Activated effector memory CD4-positive, alpha-beta T cell treated with anti-CD3 and anti-CD28 coated beads, Interleukin-2, amount 50 U/mL, for 16 hours (primary cell): ENCODE results near the gene BAIAP2L1.
"Not testable (repeated sequence)": the region's sequence is repeated elsewhere in the genome, so short reads cannot be mapped to it uniquely, and the experiment has no call there.

Experiments used
- DNase-seq: peaks from one replicate; pipeline ENCODE4 v3.0.0-alpha.2; 2020

The BAIAP2L1 gene

GRCh38 chr7:98400542-98401340, at the start of gene BAIAP2L1:
BAIAP2L1 (minus strand) TSS chr7:98401090; CDS start chr7:98400852, 238 bp downstream.
- peak; percentile 93 for DNase-seq

- DNase-seq, result no peak
Measured at GRCh38 chr7:98448766-98449165, 47.9 kb upstream of the BAIAP2L1 start.

- DNase-seq, result not testable (repeated sequence)
Measured at GRCh38 chr7:98440992-98441391, 40.1 kb upstream of the BAIAP2L1 start.

- DNase-seq, result no peak
Measured at GRCh38 chr7:98439484-98439883, 38.6 kb upstream of the BAIAP2L1 start.

GRCh38 chr7:98434087-98434486, 33.2 kb upstream of the BAIAP2L1 start:
- no peak for DNase-seq

GRCh38 chr7:98429799-98430198, 28.9 kb upstream of the BAIAP2L1 start:
- DNase-seq, result no peak

- DNase-seq, result no peak
Measured at GRCh38 chr7:98423043-98423442, 22.2 kb upstream of the BAIAP2L1 start.

- peak; percentile 86 for DNase-seq
Measured at GRCh38 chr7:98420966-98421612, 20.2 kb upstream of the BAIAP2L1 start.

GRCh38 chr7:98419988-98420387, 19.1 kb upstream of the BAIAP2L1 start:
- not testable (repeated sequence) for DNase-seq

GRCh38 chr7:98419316-98419691, 18.4 kb upstream of the BAIAP2L1 start:
- DNase-seq, result not testable (repeated sequence)

GRCh38 chr7:98418636-98419315, 17.9 kb upstream of the BAIAP2L1 start:
- DNase-seq, result peak; percentile 70

- DNase-seq, result no peak
Measured at GRCh38 chr7:98418271-98418635, 17.4 kb upstream of the BAIAP2L1 start.

- not testable (repeated sequence) for DNase-seq
Measured at GRCh38 chr7:98417604-98418270, 16.8 kb upstream of the BAIAP2L1 start.

GRCh38 chr7:98414205-98414900, 13.5 kb upstream of the BAIAP2L1 start:
- DNase-seq, result no peak

GRCh38 chr7:98413655-98414054, 12.8 kb upstream of the BAIAP2L1 start:
- not testable (repeated sequence) for DNase-seq

- no peak for DNase-seq
Measured at GRCh38 chr7:98409843-98410242, 9.0 kb upstream of the BAIAP2L1 start.

GRCh38 chr7:98408146-98408545, 7.3 kb upstream of the BAIAP2L1 start:
- not testable (repeated sequence) for DNase-seq

GRCh38 chr7:98406827-98407226, 5.9 kb upstream of the BAIAP2L1 start:
- DNase-seq, result no peak

- no peak for DNase-seq
Measured at GRCh38 chr7:98404840-98405239, 4.0 kb upstream of the BAIAP2L1 start.

- DNase-seq, result no peak
Measured at GRCh38 chr7:98399890-98400541, 874 bp downstream of the BAIAP2L1 start.

GRCh38 chr7:98399462-98399861, 1.4 kb downstream of the BAIAP2L1 start:
- DNase-seq, result no peak
